Activated CD4-positive, alpha-beta T cell treated with anti-CD3 and anti-CD28 coated beads, Interleukin-2, amount 50 U/mL, for 1 hour (primary cell): ENCODE measurements around the gene RBL1.
"Not testable (repeated sequence)": the region's sequence is repeated elsewhere in the genome, so short reads cannot be mapped to it uniquely, and the experiment has no call there.

ENCODE experiments used
- DNase-seq: peaks from one replicate; pipeline ENCODE4 v3.0.0-alpha.2; 2020

Gene RBL1

GRCh38 chr20:36994221-36994620, 101.6 kb downstream of the RBL1 start:
- DNase-seq = not testable (repeated sequence)

GRCh38 chr20:36992802-36993334, 102.9 kb downstream of the RBL1 start:
- no peak for DNase-seq

GRCh38 chr20:36991703-36992102, 104.1 kb downstream of the RBL1 start:
- DNase-seq = no peak

GRCh38 chr20:36989797-36990196, 106.0 kb downstream of the RBL1 start:
- DNase-seq = no peak

- DNase-seq = peak; percentile 22
These were observed 107.3 kb downstream of the RBL1 start for GRCh38 chr20:36988494-36988966.

GRCh38 chr20:36984257-36984638, 111.5 kb downstream of the RBL1 start:
- no peak for DNase-seq

- peak; percentile 59 for DNase-seq
These were observed 120.5 kb downstream of the RBL1 start for GRCh38 chr20:36975099-36975818.

- DNase-seq = no peak
These were observed 121.1 kb downstream of the RBL1 start for GRCh38 chr20:36974660-36975059.

GRCh38 chr20:36971103-36971502, 124.7 kb downstream of the RBL1 start:
- no peak for DNase-seq

- DNase-seq = peak; percentile 36
These were observed 126.2 kb downstream of the RBL1 start for GRCh38 chr20:36969478-36970186.

GRCh38 chr20:36969051-36969450, 126.7 kb downstream of the RBL1 start:
- no peak for DNase-seq

GRCh38 chr20:36967636-36968035, 128.2 kb downstream of the RBL1 start:
- DNase-seq = no peak

- not testable (repeated sequence) for DNase-seq
These were observed 128.8 kb downstream of the RBL1 start for GRCh38 chr20:36966965-36967364.

- DNase-seq = not testable (repeated sequence)
These were observed 133.3 kb downstream of the RBL1 start for GRCh38 chr20:36962354-36962941.

- DNase-seq = no peak
These were observed 136.6 kb downstream of the RBL1 start for GRCh38 chr20:36959242-36959641.

- DNase-seq = no peak
These were observed 137.7 kb downstream of the RBL1 start for GRCh38 chr20:36957875-36958667.

- no peak for DNase-seq
These were observed 139.1 kb downstream of the RBL1 start for GRCh38 chr20:36956674-36957073.

GRCh38 chr20:36956016-36956415, 139.8 kb downstream of the RBL1 start:
- no peak for DNase-seq

GRCh38 chr20:36951979-36952738, 143.6 kb downstream of the RBL1 start:
- no peak for DNase-seq

- DNase-seq = peak; percentile 78
These were observed 144.4 kb downstream of the RBL1 start, which contains the start of gene SAMHD1 for GRCh38 chr20:36951198-36951978. SAMHD1 (minus strand) TSS chr20:36951708; CDS start chr20:36951643, 65 bp downstream.
